Right lobe of liver (tissue), 4 donors: ENCODE measurements around the gene ZFAND3.

Experiments
- CTCF ChIP-seq, 4 donors: fragments of 200-600 bp in 3 of 4; fragments of 450-650 bp in 1 of 4; IDR thresholded peaks; one replicate each; pipeline versions ENCODE4 v1.5.1 to v1.8.0; 2016 to 2022; ENCODE audit warnings: antibody characterized with exemption in 4 of 4, mild to moderate bottlenecking in 2 of 4
- POLR2A ChIP-seq: fragments of 450-650 bp; IDR thresholded peaks from one replicate; pipeline ENCODE4 v1.6.1; 2017; ENCODE audit warnings: antibody characterized with exemption, mild to moderate bottlenecking
- donor health status: DM: no; HTN: no; CAD: no.
- donor health status: DM: no; HTN: no; CAD: no.
- donor health status: DM: no; HTN: yes; CAD: no.

- TF ChIP-seq CTCF (IDR thresholded peaks at IDR 0.05) (no peak), POLR2A (no peak)
Observed at GRCh38 chr6:37776566-37776965, 43.0 kb upstream of the ZFAND3 start.
